Measurements from ENCODE around the gene MFSD2A.
"Not testable (repeated sequence)": the region's sequence is repeated elsewhere in the genome, so short reads cannot be mapped to it uniquely, and the experiment has no call there.

Gene MFSD2A

DNA sequence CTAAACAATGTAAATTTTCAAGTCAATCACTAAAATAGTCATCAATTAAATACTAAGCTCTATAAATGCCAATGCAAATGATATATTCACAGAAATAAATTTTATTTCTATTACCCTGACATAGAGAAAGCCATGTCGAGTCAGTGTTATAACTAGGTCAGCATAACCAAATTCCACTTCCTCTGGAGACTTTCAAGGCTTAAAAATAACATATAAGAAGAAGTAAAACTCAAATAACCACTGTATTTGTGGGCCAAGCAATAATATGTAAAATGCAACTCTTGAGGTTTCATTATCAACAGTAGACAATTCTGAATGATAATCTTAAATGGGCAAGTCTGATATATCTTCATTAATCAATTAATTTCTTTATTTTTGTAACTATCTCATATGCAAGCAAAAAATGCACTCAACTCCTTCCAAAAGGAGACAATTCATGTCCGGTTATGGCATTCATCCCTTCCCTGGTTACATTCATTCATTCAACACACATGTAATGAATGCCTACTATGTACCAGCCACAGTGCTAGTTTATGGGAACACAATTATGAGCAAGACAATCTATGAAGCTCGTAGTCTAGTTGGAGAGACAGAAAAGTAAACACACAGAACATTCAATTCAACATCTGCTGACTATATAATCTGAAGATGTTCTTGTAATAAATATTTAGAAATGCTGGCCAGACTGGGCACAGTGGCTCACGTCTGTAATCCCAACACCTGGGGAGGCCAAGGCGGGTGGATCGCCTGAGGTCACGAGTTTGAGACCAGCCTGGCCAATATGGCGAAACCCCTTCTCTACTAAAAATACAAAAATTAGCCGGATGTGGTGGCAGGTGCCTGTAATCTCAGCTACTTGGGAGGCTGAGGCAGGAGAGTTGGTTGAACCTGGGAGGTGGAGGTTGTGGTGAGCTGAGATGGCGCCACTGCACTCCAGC, 48.5 kb downstream of the MFSD2A start:
- no peak for DNase-seq (ENCODE audit: low read depth)

DNA sequence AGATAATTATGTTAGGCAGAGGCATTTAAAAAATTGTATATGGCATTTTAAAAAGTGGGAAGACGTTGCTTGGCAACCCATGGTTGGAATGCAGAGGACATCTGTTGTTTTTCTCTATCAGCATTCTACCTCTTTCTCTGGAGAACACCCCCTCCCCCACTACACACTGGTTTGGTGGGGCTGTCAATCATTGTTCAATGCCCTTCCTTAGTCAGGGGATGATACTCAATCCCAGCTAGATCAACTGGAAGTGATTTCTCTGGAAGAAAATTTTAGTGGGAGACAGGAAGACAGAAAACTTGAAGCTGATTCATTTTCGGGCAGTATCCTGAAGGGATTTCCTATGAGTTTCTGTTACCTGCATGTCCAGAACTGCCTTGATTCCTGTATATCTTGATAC, 49.9 kb downstream of the MFSD2A start:
- no peak for DNase-seq (ENCODE audit: low read depth)

DNA sequence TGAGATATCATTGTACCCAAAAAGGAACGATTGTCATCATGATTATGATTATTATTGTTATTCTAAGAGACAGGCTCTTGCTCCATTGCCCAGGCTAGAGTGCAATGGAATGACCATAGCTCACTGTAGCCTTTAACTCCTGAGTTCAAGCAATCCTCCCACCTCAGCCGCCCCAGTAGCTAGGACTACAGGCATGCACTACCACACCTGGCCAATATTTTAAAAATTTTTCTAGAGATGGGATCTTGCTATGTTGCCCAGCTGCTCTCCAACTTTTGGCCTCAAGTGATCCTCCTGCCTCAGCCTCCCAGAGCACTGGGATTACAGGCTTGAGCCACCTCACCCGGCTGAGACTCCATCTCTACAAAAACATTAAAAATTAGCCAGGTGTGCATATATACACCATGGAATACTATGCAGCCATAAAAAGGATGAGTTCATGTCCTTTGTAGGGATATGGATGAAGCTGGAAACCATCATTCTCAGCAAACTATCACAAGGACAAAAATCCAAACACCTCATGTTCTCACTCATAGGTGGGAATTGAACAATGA, 52.6 kb downstream of the MFSD2A start:
- DNase-seq (ENCODE audit: low read depth): not testable (repeated sequence)

DNA sequence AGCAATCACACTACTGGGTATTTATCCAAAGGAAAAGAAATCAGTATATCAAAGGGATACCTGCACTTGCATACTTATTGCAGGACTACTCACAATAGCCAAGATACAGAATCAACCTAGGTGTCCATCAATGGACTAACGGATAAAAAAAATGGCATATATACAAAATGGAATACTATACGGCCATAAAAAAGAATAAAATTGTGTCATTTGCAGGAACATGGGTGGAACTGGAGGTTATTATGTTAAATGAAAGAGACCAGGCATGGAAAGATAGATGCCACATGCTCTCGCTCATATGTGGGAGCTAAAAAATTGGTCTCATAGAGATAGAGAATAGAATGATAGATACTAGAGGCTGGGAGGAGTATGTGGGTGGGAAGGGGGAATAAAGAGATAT, 56.3 kb downstream of the MFSD2A start:
- no peak for DNase-seq (ENCODE audit: low read depth)

DNA sequence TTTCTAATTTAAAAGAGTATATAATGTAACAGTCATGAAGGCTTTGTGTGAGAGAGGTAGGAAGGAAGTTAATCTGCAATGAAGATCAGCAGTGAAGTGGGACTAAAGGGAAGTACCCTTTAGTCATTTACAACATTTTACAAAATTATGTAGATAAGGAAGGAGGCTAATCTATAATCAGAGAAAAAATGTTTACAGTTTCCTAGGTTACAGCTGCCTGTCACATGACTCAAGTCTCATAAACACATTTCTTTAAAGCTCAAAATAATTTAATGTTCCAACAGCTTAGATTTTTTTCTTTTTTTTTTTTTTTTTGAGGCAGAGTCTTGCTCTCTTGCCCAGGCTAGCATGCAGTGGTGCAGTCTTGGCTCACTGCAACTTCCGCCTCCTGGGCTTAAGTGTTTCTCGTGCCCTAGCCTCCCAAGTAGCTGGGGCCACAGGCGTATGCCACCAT, 59.3 kb downstream of the MFSD2A start:
- DNase-seq (ENCODE audit: low read depth): peak; percentile 3

DNA sequence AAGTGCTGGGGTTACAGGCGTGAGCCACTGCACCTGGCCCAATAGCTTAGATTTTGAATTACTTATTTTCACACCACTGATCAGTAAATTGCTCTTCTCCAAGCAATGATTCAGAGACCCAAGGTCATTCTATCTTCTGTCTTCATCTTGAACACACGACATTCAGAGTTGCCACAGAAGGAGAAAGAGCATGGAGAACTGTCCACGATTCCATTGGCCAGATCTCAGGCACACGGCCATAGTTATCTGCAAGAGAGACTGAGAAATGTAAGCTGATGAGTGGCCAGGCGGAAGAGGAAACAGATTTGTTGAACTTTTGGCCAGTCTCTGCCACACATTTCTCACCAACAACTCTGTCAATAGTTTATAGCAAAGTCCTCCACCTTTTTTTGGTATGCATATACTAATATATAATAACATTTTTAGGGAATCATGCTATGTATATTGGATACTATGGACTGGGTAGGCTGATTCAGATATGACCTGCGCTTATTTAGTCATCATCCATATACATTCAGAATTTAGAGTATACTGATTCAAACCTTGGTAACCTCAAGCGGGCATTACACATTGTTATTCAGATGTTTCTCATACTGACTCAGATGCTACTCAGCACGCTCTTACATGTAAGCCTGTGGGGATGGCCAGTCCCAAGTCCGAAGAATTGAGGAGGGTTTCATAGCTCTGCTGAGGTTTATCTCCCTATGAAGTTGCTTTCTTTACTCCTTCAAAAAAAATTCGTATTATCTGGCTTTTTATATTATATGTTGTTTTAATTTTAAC, 60.1 kb downstream of the MFSD2A start:
- no peak for DNase-seq (ENCODE audit: low read depth)

DNA sequence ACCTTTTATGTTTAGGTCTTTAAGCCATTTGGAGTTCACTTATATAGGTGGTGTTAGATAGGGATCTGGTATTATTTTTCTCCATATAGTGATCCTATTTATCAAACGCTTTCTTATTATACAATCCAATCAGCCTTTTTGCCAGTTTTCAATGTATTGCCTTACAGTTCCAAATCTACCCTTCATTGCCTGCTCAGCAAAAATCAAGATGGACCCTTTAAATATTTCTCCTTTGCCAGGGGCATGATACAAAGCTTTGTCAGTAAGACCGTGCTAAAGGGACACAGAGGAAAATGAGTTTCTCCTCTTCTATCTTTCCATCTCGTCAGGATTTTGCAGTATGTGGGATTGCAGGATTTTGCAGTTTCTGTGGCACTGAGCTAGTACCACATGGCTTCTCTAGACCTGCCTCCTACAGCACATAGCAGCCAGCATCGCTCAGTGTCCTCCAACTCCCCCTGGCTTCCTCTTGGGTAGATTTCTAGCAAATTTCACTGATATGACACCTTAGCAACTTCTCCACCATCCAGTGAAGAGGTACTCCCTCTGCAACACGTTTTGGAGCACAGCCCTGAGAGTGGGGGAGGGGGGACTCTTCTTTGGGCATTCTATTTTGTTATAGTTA, 63.1 kb downstream of the MFSD2A start:
- no peak for DNase-seq (ENCODE audit: low read depth)

Data from T-helper 22 cell (primary cell).